ENCODE results near the gene N4BP2L2. TPM values are rescaled to one million over a fixed set of nuclear protein-coding genes. Genes with fewer than 3 reads are reported as not detected.

The N4BP2L2 gene
- total and polyA plus RNA-seq, 9 of the 15 experiments (the other 6 are each of a cell fraction or from before 2014, with no cell fraction given): 33.9 to 76.4 (median 48.7) TPM

- TF ChIP-seq E2F1 (CRISPR knock-in tag; IDR thresholded peaks at IDR 0.05) (no peak), SFPQ (IDR thresholded peaks at IDR 0.05; ENCODE audit: low read depth, low read length) (no peak), HCFC1 (IDR thresholded peaks at IDR 0.05; ENCODE audit: low read depth, low read length) (no peak), SMAD1 (IDR thresholded peaks at IDR 0.05; ENCODE audit: low read depth, low read length, partially characterized antibody) (no peak), FOXO4 (CRISPR knock-in tag; IDR thresholded peaks at IDR 0.05) (no peak), GATAD2A (IDR thresholded peaks at IDR 0.05) (no peak), BMI1 (IDR thresholded peaks at IDR 0.05; ENCODE audit: low read length) (no peak), VEZF1 (CRISPR knock-in tag; IDR thresholded peaks at IDR 0.05) (no peak), MCM3 (IDR thresholded peaks at IDR 0.05) (no peak), MAFK (IDR thresholded peaks at IDR 0.05; ENCODE audit: low read length) (no peak), ZNF165 (CRISPR knock-in tag; IDR thresholded peaks at IDR 0.05; ENCODE audit: borderline replicate concordance) (no peak), ELF4 (CRISPR knock-in tag; IDR thresholded peaks at IDR 0.05) (no peak), BRF1 (IDR thresholded peaks at IDR 0.05; ENCODE audit: borderline replicate concordance, extremely low read depth, insufficient read length) (no peak)
Observed at GRCh38 chr13:32409001-32409313, 129.6 kb downstream of the N4BP2L2 start (continued).
